Loucy (cell line): ENCODE measurements around the gene TUBA1A.
"Not testable (repeated sequence)": the region's sequence is repeated elsewhere in the genome, so short reads cannot be mapped to it uniquely, and the experiment has no call there.

Experiments used
- H2AFZ ChIP-seq: fragments of 200-600 bp; sonication (generic); 2 replicates; pipeline ENCODE4 v1.6.0; 2016; ENCODE audit warnings: antibody characterized with exemption, mild to moderate bottlenecking, low read length, moderate library complexity
- H3F3A ChIP-seq: fragments of 200-600 bp; 2 replicates; pipeline ENCODE4 v1.6.0; 2016; ENCODE audit warnings: antibody characterized with exemption, low read depth, mild to moderate bottlenecking
- H3K27me3 ChIP-seq: fragments of 200-600 bp; sonication (generic); 2 replicates; pipeline ENCODE4 v1.6.1; 2014; ENCODE audit warnings: low read length, mild to moderate bottlenecking; ENCODE audit not compliant: insufficient read depth, poor library complexity, severe bottlenecking
- H3K36me3 ChIP-seq: fragments of 200-600 bp; sonication (generic); 2 replicates; pipeline ENCODE4 v1.6.1; 2016; ENCODE audit warnings: low read length; ENCODE audit not compliant: insufficient read depth
- H3K4me1 ChIP-seq: fragments of 200-600 bp; sonication (generic); 2 replicates; pipeline ENCODE4 v1.5.1; 2014; ENCODE audit warnings: low read length, mild to moderate bottlenecking; ENCODE audit not compliant: insufficient read depth, poor library complexity, severe bottlenecking
- H3K4me2 ChIP-seq: fragments of 200-600 bp; sonication (generic); 2 replicates; pipeline ENCODE4 v1.6.0; 2014; ENCODE audit warnings: antibody characterized with exemption, low read length, low read depth, mild to moderate bottlenecking; ENCODE audit not compliant: poor library complexity, severe bottlenecking
- H3K4me3 ChIP-seq: fragments of 200-600 bp; sonication (generic); 2 replicates; pipeline ENCODE4 v1.5.1; 2014; ENCODE audit warnings: low read length, mild to moderate bottlenecking, mixed read lengths; ENCODE audit not compliant: poor library complexity, severe bottlenecking
- H3K79me2 ChIP-seq: fragments of 200-600 bp; sonication (generic); 2 replicates; pipeline ENCODE4 v1.6.1; 2014; ENCODE audit warnings: low read length; ENCODE audit not compliant: insufficient read depth
- H3K9ac ChIP-seq: fragments of 200-600 bp; sonication (generic); 2 replicates; pipeline ENCODE4 v1.6.0; 2014; ENCODE audit warnings: mild to moderate bottlenecking, low read depth, low read length, moderate library complexity; ENCODE audit not compliant: poor library complexity, severe bottlenecking
- H3K9me2 ChIP-seq: fragments of 200-600 bp; sonication (generic); replicated peaks from 2 replicates; pipeline ENCODE4 v1.6.1; 2016; ENCODE audit warnings: low read depth, low read length, mixed read lengths
- H3K9me3 ChIP-seq: fragments of 200-600 bp; sonication (generic); 2 replicates; pipeline ENCODE4 v1.6.1; 2014; ENCODE audit warnings: mild to moderate bottlenecking, antibody characterized with exemption, low read length, low read depth; ENCODE audit not compliant: insufficient read depth
- H4K20me1 ChIP-seq: fragments of 200-600 bp; sonication (generic); 2 replicates; pipeline ENCODE4 v1.6.0; 2014; ENCODE audit warnings: antibody characterized with exemption, low read length, mild to moderate bottlenecking; ENCODE audit not compliant: insufficient read depth, poor library complexity, severe bottlenecking
- CTCF ChIP-seq: fragments of 200-600 bp; sonication (generic); conservative IDR thresholded peaks from 2 replicates; pipeline ENCODE4 v1.5.1; 2014; ENCODE audit warnings: mild to moderate bottlenecking, antibody characterized with exemption, low read length
- EZH2phosphoT487 ChIP-seq: fragments of 200-600 bp; IDR thresholded peaks from 2 replicates; pipeline ENCODE4 v1.6.1; 2018; ENCODE audit warnings: antibody characterized with exemption, mild to moderate bottlenecking, moderate library complexity, borderline replicate concordance

TUBA1A gene

GRCh38 chr12:49220972-49221371 lies 32.1 kb upstream of the TUBA1A start:
- H3K9ac ChIP-seq, result no peak overlapping the region
- H3K4me3 ChIP-seq, result no peak overlapping the region
- H3K4me2 ChIP-seq, result no peak overlapping the region
- no peaks in the 10 kb centered on the region for H3K27me3 ChIP-seq
- H3K4me1 ChIP-seq, result no peaks in the 10 kb centered on the region
- peak overlapping the region; percentile 71; the same call in 1 of the 2 replicates for H2AFZ ChIP-seq
- no peaks in the 10 kb centered on the region for H3K9me2 ChIP-seq
- H3K36me3 ChIP-seq, result no peaks in the 10 kb centered on the region
- no peaks in the 10 kb centered on the region for H3F3A ChIP-seq
- no peaks in the 10 kb centered on the region for H3K79me2 ChIP-seq
- no peaks in the 10 kb centered on the region for H3K9me3 ChIP-seq
- H4K20me1 ChIP-seq, result no peaks in the 10 kb centered on the region
- TF ChIP-seq EZH2phosphoT487 (no peak), CTCF (no peak)

- Histone ChIP-seq H3K36me3 (no peaks in the 10 kb centered on the region), H3K27me3 (no peaks in the 10 kb centered on the region), H3K4me1 (no peaks in the 10 kb centered on the region), H2AFZ (no peak overlapping the region), H3K4me2 (no peak overlapping the region), H3K9ac (no peak overlapping the region), H3K9me2 (no peaks in the 10 kb centered on the region), H3K9me3 (no peaks in the 10 kb centered on the region), H3K79me2 (no peaks in the 10 kb centered on the region), H3F3A (no peaks in the 10 kb centered on the region), H3K4me3 (no peak overlapping the region), H4K20me1 (no peaks in the 10 kb centered on the region)
- TF ChIP-seq CTCF, result no peak
Measured at GRCh38 chr12:49219417-49220026, 30.6 kb upstream of the TUBA1A start.

GRCh38 chr12:49212572-49212971 lies 23.7 kb upstream of the TUBA1A start:
- H4K20me1 ChIP-seq, result no peaks in the 10 kb centered on the region
- no peaks in the 10 kb centered on the region for H3K9me3 ChIP-seq
- H3F3A ChIP-seq, result no peaks in the 10 kb centered on the region
- H3K9me2 ChIP-seq, result no peaks in the 10 kb centered on the region
- H3K27me3 ChIP-seq, result no peaks in the 10 kb centered on the region
- no peak overlapping the region for H3K9ac ChIP-seq
- no peak overlapping the region for H3K4me3 ChIP-seq
- no peaks in the 10 kb centered on the region for H3K36me3 ChIP-seq
- no peak overlapping the region for H2AFZ ChIP-seq
- no peaks in the 10 kb centered on the region for H3K4me1 ChIP-seq
- no peak for TF ChIP-seq EZH2phosphoT487
- no peak for TF ChIP-seq CTCF
- H3K79me2 ChIP-seq, result no peaks in the 10 kb centered on the region
- no peak overlapping the region for H3K4me2 ChIP-seq

- H3K9me3 ChIP-seq, H3K27me3 ChIP-seq, H3K4me2 ChIP-seq, H3K9ac ChIP-seq, H3K4me3 ChIP-seq, H3K36me3 ChIP-seq, H3K9me2 ChIP-seq, H3F3A ChIP-seq, H2AFZ ChIP-seq, H3K4me1 ChIP-seq, H4K20me1 ChIP-seq, H3K79me2 ChIP-seq: not testable (repeated sequence)
Measured at GRCh38 chr12:49210703-49211102, 21.8 kb upstream of the TUBA1A start.
